K562 (cell line): ENCODE measurements around the gene MRPS24. TPM values are rescaled to one million over a fixed set of nuclear protein-coding genes. Genes with fewer than 3 reads are reported as not detected.

Experiments used
- ATAC-seq: fragments of 200-7000 bp; cut with Tn5 transposase; 3 replicates; pipeline ENCODE4 v1.9.1; 2020; ENCODE audit warnings: moderate library complexity
- BruUV-seq: library from RNA; stranded (reverse); fragments of 400-500 nt; replicated peaks from 2 replicates; lab custom pipeline; 2021; lab: Mats Ljungman, UMichigan
- CTCF ChIA-PET: fragments of 300-600 bp; formaldehyde crosslinking; extraction: SDS; loops from one replicate; lab custom pipeline; 2021; ENCODE audit warnings: low intra/inter-chr PET ratio; lab: Yijun Ruan, JAX
- POLR2A ChIA-PET: fragments of 300-600, 350-650 bp; sonication (Branson Sonifier 250); formaldehyde crosslinking; extraction: SDS; loops from one replicate; lab custom pipeline; 2021; ENCODE audit warnings: antibody characterized with exemption, inconsistent platforms; lab: Yijun Ruan, JAX
- DNase-seq, 4 experiments: peaks; one replicate each; pipeline versions ENCODE4 v3.0.0 to v3.0.0-alpha.2; 2011 to 2018; ENCODE audit warnings: low spot score in 3 of 4, mixed read lengths in 3 of 4; ENCODE audit errors: extremely low read depth in 1 of 4
- FAIRE-seq: peaks from 2 replicates; lab custom pipeline; 2011; peaks lifted over from hg19 to GRCh38; lab: Jason Lieb, UNC
- H2AFZ ChIP-seq: 2 replicates; pipeline ENCODE4 v1.6.0; 2011; ENCODE audit warnings: low read depth, low read length, control low read depth, inconsistent platforms
- H3K27ac ChIP-seq: fragments of 200-600 bp; 3 replicates; pipeline ENCODE4 v1.8.0; 2011; ENCODE audit warnings: low read depth, mild to moderate bottlenecking, control low read depth, inconsistent platforms, low read length, moderate library complexity, mixed read lengths; ENCODE audit errors: extremely low read depth
- H3K27me3 ChIP-seq, 2 experiments: fragments of 300-600 bp in 1 of 2; 2 replicates in 1 of 2; 3 replicates in 1 of 2; pipeline versions ENCODE4 v1.6.0 to v1.8.0; 2011; ENCODE audit warnings: inconsistent platforms in 2 of 2, low read length in 2 of 2, mild to moderate bottlenecking in 1 of 2, mixed read lengths in 1 of 2, moderate library complexity in 1 of 2; ENCODE audit not compliant: control insufficient read depth in 2 of 2, insufficient read depth in 2 of 2
- H3K36me3 ChIP-seq: fragments of 300-600 bp; 3 replicates; pipeline ENCODE4 v1.8.0; 2011; ENCODE audit warnings: mild to moderate bottlenecking, low read length, inconsistent platforms; ENCODE audit not compliant: control insufficient read depth, insufficient read depth
- H3K4me1 ChIP-seq, 2 experiments: fragments of 200-600 bp in 1 of 2; replicated peaks in 1 of 2; 2 replicates in 1 of 2; 3 replicates in 1 of 2; pipeline versions ENCODE4 v1.5.1 to v1.8.0; 2011; ENCODE audit warnings: inconsistent platforms in 2 of 2, low read length in 2 of 2, mild to moderate bottlenecking in 1 of 2, mixed read lengths in 1 of 2, moderate library complexity in 1 of 2; ENCODE audit not compliant: control insufficient read depth in 2 of 2, insufficient read depth in 2 of 2
- H3K4me2 ChIP-seq: 2 replicates; pipeline ENCODE4 v1.6.1; 2011; ENCODE audit warnings: low read length, control low read depth, inconsistent platforms, mixed read lengths; ENCODE audit not compliant: insufficient read depth
- H3K4me3 ChIP-seq: fragments of 200-600 bp; sonication (generic), shearing (Covaris generic); 2 replicates; pipeline ENCODE4 v1.5.1; 2016; ENCODE audit warnings: control low read depth, inconsistent platforms
- H3K79me2 ChIP-seq: fragments of 200-600 bp; 3 replicates; pipeline ENCODE4 v1.8.0; 2011; ENCODE audit warnings: low read length, inconsistent platforms; ENCODE audit not compliant: control insufficient read depth, insufficient read depth
- H3K9ac ChIP-seq, 2 experiments: 2 replicates each; pipeline versions ENCODE4 v1.6.0 to v1.6.1; 2011; ENCODE audit warnings: low read depth in 2 of 2, low read length in 2 of 2, control low read depth in 1 of 2, inconsistent platforms in 1 of 2, mild to moderate bottlenecking in 1 of 2, mixed read lengths in 1 of 2; ENCODE audit not compliant: insufficient read depth in 1 of 2
- H3K9me1 ChIP-seq: one replicate; pipeline ENCODE4 v1.6.0; 2011; ENCODE audit warnings: inconsistent platforms, mild to moderate bottlenecking, low read length, moderate library complexity; ENCODE audit not compliant: control insufficient read depth, insufficient read depth
- H3K9me3 ChIP-seq: replicated peaks from 2 replicates; pipeline ENCODE4 v1.5.1; 2011; ENCODE audit warnings: low read depth, low read length, inconsistent platforms; ENCODE audit not compliant: control insufficient read depth, insufficient read depth
- H4K20me1 ChIP-seq: replicated peaks from 2 replicates; pipeline ENCODE4 v1.6.1; 2011; ENCODE audit warnings: low read length, inconsistent platforms, mixed read lengths; ENCODE audit not compliant: control insufficient read depth, insufficient read depth
- CEBPG ChIP-seq, 3 experiments: fragments of 200-800 bp in 1 of 3; sonication (Bioruptor generic) in 1 of 3; sonication (generic) in 1 of 3; formaldehyde crosslinking in 1 of 3; IDR thresholded peaks in 2 of 3; conservative IDR thresholded peaks in 1 of 3; 2 replicates each; pipeline versions ENCODE4 v1.6.1 to v1.8.0; 2016 to 2022; ENCODE audit warnings: missing compliant biosample characterization in 2 of 3, missing genetic modification characterization in 2 of 3, mild to moderate bottlenecking in 1 of 3, missing genetic modification reagents in 1 of 3
- CREM ChIP-seq: IDR thresholded peaks from 2 replicates; pipeline ENCODE4 v1.6.1; 2014; ENCODE audit warnings: antibody characterized with exemption, low read depth
- FOXJ2 ChIP-seq: fragments of 200-800 bp; sonication (Bioruptor generic); IDR thresholded peaks from 2 replicates; pipeline ENCODE4 v1.6.1; 2016; ENCODE audit warnings: missing genetic modification characterization, missing compliant biosample characterization
- MAX ChIP-seq: sonication (generic); formaldehyde crosslinking; IDR thresholded peaks from 2 replicates; pipeline ENCODE4 v1.9.0; 2022; ENCODE audit warnings: mild to moderate bottlenecking, missing genetic modification reagents
- MLLT1 ChIP-seq, 2 experiments: fragments of 450-650 bp; IDR thresholded peaks; 2 replicates each; pipeline ENCODE4 v1.6.1; 2016
- MTF1 ChIP-seq: fragments of 250-450 bp; sonication (Bioruptor Pico); IDR thresholded peaks from 2 replicates; pipeline ENCODE4 v1.9.0; 2021; ENCODE audit warnings: moderate library complexity, mild to moderate bottlenecking, inconsistent platforms, borderline replicate concordance
- XRCC4 ChIP-seq: IDR thresholded peaks from one replicate; pipeline ENCODE4 v1.6.1; 2011; ENCODE audit not compliant: insufficient read depth, insufficient read length; ENCODE audit errors: extremely low read depth
- ZNF668 ChIP-seq: fragments of 250-450 bp; sonication (Bioruptor Pico); IDR thresholded peaks from 2 replicates; pipeline ENCODE4 v1.8.0; 2022; ENCODE audit warnings: mild to moderate bottlenecking, inconsistent platforms
- WGBS: fragments of 100-300 bp; shearing (Covaris generic); methylation state at CpG from one replicate; pipeline ENCODE4 v1.1.6; 2016; ENCODE audit warnings: low coverage, mixed read lengths; ENCODE audit not compliant: insufficient coverage; ENCODE audit errors: missing lambda C conversion rate; 5-methylcytosine and 5-hydroxymethylcytosine counted together
- in situ Hi-C: fragments of 300-500 bp; cut with MboI; formaldehyde crosslinking; loops from 4 replicates; pipeline ENCODE4 v1.15.0; 2018; ENCODE audit warnings: inconsistent platforms, mixed read lengths
- intact Hi-C: fragments of 100-400 bp; cut with micrococcal nuclease; formaldehyde crosslinking; loops from 2 replicates; pipeline ENCODE4 v1.14.2; 2022
- polyA plus RNA-seq, 8 experiments: library from polyadenylated mRNA; depleted of rRNA in 4 of 8; stranded (reverse) in 5 of 8; unstranded in 3 of 8; fragments of >200 nt; fragmentation: Nextera tagmentation in 2 of 8; fragmentation: Illumina TruSeq in 1 of 8; extraction: Ambion mirVana in 2 of 8; extraction: Trizol in 1 of 8; gene quantifications; 2 replicates each; pipeline versions ENCODE4 v1.2.1 to v1.2.3, GENCODE V29; 2011 to 2014; ENCODE audit warnings: inconsistent platforms in 1 of 8, missing spikeins in 1 of 8
- total RNA-seq, 7 experiments: library from RNA; depleted of rRNA in 6 of 7; stranded (reverse); fragments of >200 nt in 6 of 7; fragmentation: Illumina TruSeq in 2 of 7; extraction: Trizol in 2 of 7; gene quantifications; 2 replicates each; pipeline versions ENCODE4 v1.2.1 to v1.2.3, GENCODE V29; 2011 to 2021; ENCODE audit warnings: low replicate concordance in 1 of 7

MRPS24 gene
- total and polyA plus RNA-seq, 9 of the 15 experiments (the other 6 are each of a cell fraction or from before 2014, with no cell fraction given): 51.4 to 214 (median 169) TPM

GRCh38 chr7:43879477-43879876, 10.2 kb upstream of the MRPS24 start:
- no peak overlapping the region for H2AFZ ChIP-seq
- WGBS: 86% methylated on average over 2 of the region's 2 CpGs
- ChIA-PET POLR2A (interaction anchor here (0.7 to 2.0 kb wide), 2 partner anchors 10 to 12 kb away, joined by 3 to 7 read pairs; partner anchors contain the start of gene MRPS24), CTCF (no interaction called here)
- H3K79me2 ChIP-seq: no peaks in the 10 kb centered on the region
- peaks cover 77% of the 10 kb centered on the region for H3K36me3 ChIP-seq
- TF ChIP-seq XRCC4 (no peak), MLLT1 (IDR thresholded peaks at IDR 0.05) (no peak), MAX (CRISPR knock-in tag) (no peak), MTF1 (CRISPR knock-in tag) (no peak), ZNF668 (CRISPR knock-in tag) (no peak), CEBPG (CRISPR knock-in tag; IDR thresholded peaks at IDR 0.05) (no peak), CEBPG (tag; conservative IDR thresholded peaks at IDR 0.05 in 1 of 2, IDR thresholded peaks at IDR 0.05 in 1 of 2) (no peak), FOXJ2 (tag) (no peak), CREM (no peak)
- DNase-seq (no peak), ATAC-seq (no peak), FAIRE-seq (no peak)
- intact Hi-C loops (no loop called here), in situ Hi-C loops (no loop called here)
- no peaks in the 10 kb centered on the region for H3K27me3 ChIP-seq
- no peak overlapping the region for H3K27ac ChIP-seq
- no TSS peak for BruUV-seq
- H4K20me1 ChIP-seq: no peaks in the 10 kb centered on the region; the same call in 1 of the 2 replicates
- H3K4me1 ChIP-seq: peaks cover 2% of the 10 kb centered on the region in 2 experiments; a peak in 2 of 5 replicates
- H3K9ac ChIP-seq: no peak overlapping the region
- no peaks in the 10 kb centered on the region for H3K9me3 ChIP-seq
- H3K4me3 ChIP-seq: no peak overlapping the region
- no peak overlapping the region for H3K4me2 ChIP-seq
- no peaks in the 10 kb centered on the region for H3K9me1 ChIP-seq
